GM12875 (cell line): ENCODE data around the gene HENMT1.
"Not testable (repeated sequence)": the region's sequence is repeated elsewhere in the genome, so short reads cannot be mapped to it uniquely, and the experiment has no call there.

Source experiments
- H3K4me3 ChIP-seq: one replicate; pipeline ENCODE4 v1.5.1; 2011; ENCODE audit warnings: low read depth, low read length, control low read depth
- TF ChIP-seq, protein P1 (sequence below): IDR thresholded peaks from 2 replicates; pipeline ENCODE4 v1.5.1; 2011; ENCODE audit warnings: low read depth, mild to moderate bottlenecking, control low read depth, inconsistent platforms, low read length, moderate library complexity, borderline replicate concordance; ENCODE audit not compliant: insufficient read depth

Gene HENMT1

DNA sequence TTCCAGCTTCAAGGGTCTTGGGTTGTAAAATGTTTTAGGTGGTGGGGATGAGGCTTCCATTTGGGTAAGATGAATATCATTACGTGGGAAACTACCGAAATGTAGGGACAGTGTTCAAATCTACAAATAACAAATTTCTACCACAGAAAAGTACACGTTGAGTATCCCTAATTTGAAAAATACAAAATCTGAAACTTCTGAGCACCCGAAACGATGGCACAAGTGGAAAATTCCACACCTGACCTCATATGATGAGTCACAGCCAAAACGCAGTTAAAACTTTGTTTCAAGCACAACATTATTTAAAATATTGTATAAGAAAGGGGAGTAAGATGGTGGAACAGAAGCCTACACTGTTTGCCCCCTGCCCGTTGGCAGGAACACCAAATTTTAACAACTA lies 8.8 kb upstream of the HENMT1 start:
- H3K4me3 ChIP-seq, result no peak overlapping the region
- TF ChIP-seq, protein P1, sequence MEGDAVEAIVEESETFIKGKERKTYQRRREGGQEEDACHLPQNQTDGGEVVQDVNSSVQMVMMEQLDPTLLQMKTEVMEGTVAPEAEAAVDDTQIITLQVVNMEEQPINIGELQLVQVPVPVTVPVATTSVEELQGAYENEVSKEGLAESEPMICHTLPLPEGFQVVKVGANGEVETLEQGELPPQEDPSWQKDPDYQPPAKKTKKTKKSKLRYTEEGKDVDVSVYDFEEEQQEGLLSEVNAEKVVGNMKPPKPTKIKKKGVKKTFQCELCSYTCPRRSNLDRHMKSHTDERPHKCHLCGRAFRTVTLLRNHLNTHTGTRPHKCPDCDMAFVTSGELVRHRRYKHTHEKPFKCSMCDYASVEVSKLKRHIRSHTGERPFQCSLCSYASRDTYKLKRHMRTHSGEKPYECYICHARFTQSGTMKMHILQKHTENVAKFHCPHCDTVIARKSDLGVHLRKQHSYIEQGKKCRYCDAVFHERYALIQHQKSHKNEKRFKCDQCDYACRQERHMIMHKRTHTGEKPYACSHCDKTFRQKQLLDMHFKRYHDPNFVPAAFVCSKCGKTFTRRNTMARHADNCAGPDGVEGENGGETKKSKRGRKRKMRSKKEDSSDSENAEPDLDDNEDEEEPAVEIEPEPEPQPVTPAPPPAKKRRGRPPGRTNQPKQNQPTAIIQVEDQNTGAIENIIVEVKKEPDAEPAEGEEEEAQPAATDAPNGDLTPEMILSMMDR, result no peak

DNA sequence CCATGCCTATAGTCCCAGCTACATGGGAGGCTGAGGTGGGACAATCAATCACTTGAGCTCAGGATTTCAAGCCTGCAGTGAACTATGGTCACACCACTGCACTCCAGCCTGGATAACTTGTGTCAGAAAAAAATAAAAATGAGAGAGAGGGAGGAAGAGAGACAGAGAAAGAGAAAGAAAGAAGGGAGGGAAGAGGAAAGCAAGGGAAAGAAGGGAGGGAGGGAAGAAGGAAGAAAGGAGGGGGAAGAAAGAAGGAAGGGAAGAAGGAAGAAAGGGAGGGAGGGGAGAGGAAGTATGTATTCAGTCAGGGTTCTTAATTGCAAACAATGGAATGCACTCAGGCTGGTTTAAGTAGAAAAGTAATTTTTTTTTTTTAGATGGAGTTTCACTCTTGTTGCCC lies 7.9 kb upstream of the HENMT1 start:
- no peak overlapping the region for H3K4me3 ChIP-seq
- TF ChIP-seq, protein P1, result no peak

DNA sequence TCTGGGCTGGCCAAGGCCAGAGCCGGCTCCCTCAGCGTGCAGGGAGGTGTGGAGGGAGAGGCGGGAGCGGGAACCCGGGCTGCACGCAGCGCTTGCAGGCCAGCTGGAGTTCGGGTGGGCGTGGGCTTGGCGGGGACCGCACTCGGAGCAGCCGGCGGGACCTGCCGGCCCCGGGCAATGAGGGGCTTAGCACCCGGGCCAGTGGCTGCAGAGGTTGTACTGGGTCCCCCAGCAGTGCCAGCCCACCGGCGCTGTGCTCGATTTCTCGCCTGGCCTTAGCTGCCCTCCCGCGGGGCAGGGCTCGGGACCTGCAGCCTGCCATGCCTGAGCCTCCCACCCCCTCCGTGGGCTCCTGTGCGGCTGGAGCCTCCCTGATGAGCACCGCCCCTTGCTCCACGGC lies 6.5 kb upstream of the HENMT1 start:
- H3K4me3 ChIP-seq, result not testable (repeated sequence)

DNA sequence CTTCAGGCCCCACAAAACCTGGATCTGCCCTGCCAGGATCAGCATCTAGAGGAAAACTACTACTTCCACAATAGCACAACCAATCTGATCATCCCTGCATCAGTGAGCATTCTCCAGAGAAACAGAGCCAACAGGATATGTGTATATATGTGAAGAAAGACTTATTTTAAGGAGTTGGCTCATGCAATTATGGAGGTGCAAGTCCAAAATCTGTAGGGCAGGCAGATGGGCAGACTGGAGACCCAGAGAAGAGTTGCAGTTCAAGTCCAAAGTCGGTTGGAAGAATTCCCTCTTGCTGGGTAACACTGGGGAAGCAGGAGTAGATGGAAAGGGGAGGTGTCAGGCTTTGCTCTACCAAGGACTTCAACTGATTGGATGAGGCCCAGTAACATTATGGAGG lies 4.9 kb upstream of the HENMT1 start:
- no peak overlapping the region for H3K4me3 ChIP-seq
- TF ChIP-seq, protein P1, result no peak

DNA sequence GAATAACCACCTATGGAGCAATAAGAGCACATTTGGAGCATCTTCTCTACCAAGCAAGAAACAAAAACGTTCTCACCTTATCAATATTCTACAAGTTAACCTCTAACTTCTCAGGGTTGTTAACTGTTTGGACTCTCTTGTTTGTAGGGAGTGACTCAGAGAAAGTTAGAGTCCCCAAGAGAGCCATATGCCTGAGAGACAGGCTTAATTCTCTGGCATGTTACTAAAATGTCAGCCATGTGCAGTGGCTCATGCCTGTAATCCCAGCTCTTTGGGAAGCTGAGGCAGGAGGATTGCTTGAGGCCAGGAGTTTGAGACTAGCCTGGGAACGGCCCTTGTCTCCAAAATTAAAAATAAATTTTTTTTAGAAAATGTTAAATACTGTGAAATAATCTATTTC lies 4.2 kb upstream of the HENMT1 start:
- no peak overlapping the region for H3K4me3 ChIP-seq
- TF ChIP-seq, protein P1, result no peak

DNA sequence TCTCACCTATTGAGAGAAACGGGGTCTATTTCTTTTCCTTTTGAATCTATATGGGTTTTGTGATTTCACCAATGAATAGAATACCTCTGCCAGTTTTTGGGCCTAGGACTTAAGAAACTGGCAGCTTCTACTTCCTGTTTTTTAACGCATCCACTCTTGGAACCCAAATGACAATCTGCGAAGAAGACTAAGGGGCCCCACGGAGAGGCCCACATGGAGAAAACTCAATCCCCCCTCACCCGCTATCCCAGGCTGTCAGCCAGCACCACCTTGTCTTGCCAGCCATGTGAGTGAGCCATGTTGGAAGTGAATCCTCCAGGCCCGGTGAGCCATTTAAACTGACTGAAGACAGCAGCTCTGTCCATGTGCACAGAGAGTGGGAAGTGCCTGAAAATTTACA lies 3.6 kb upstream of the HENMT1 start:
- no peak overlapping the region for H3K4me3 ChIP-seq
- TF ChIP-seq, protein P1, result no peak

DNA sequence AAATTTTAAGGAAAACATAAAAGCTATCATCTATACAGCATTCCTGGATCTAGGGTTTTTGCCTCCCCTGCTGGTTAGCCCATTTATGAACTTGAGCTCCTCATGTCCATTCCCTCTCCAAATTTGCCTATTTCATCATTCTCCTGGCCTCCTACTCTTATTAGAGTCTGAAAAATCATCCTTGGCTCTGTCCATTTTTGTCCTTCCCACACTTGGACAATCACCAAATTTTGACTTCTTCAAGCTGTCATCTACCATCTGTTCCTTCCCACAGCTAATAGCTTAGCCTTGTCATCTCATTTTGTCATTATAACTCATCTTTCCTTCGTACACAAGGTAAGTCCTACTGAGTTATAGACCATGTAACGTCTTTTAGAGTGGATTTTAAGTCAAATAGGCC lies 2.2 kb upstream of the HENMT1 start:
- TF ChIP-seq, protein P1, result no peak

DNA sequence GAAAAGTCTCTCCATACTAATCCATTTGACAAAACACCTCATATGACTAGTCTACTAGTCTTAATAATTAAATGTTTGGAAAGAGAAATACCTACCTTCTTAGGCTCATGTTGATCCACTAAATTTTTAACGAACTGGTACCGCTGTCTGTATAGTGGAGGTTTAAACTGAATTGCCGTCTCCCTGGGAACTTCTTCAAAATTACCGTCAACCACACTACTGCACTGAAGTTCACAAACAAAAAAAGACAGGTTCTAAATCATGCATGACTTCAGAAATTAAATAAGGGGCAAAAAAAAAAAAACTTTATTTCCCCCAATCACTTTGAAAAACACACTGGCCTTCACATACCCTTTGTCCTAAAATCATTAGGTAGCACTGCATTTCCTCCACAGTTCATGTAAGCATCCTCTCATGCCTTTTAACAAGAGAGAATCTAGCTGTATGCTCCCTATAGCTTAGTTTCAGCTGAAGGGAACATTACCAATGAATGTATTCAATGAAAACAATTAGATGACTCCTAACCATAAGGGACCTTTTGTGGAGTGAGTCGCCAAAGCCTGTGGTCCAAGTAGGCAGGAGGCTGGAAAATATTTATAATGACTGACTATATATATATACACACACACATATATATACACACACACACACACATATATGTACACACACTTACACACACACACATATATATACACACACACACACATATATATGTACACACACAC lies 3.4 kb downstream of the HENMT1 start:
- H3K4me3 ChIP-seq, result no peak overlapping the region
- TF ChIP-seq, protein P1, result no peak

More for the DNA sequence above, 2.2 kb upstream of the HENMT1 start:
- no peak overlapping the region for H3K4me3 ChIP-seq
